Activated B cell treated with CpG ODN at 0.5 μM for 24 hours (primary cell): ENCODE results near the gene RBM20. TPM values are rescaled to one million over a fixed set of nuclear protein-coding genes. Genes with fewer than 3 reads are reported as not detected.

Experiments used
- ATAC-seq: fragments of 200-7000 bp; cut with Tn5 transposase; one replicate; pipeline ENCODE4 v1.10.0; 2021; ENCODE audit warnings: low read depth, mild to moderate bottlenecking, moderate library complexity
- CTCF ChIA-PET: fragments of 350-600 bp; sonication (Branson Sonifier 250); formaldehyde crosslinking; loops from one replicate; lab custom pipeline; 2021; ENCODE audit warnings: antibody characterized with exemption; lab: Charles Lee
- POLR2A ChIA-PET: fragments of 350-600 bp; sonication (Branson Sonifier 250); formaldehyde crosslinking; loops from one replicate; lab custom pipeline; 2021; ENCODE audit warnings: antibody characterized with exemption; lab: Charles Lee
- DNase-seq: peaks from one replicate; pipeline ENCODE4 v3.0.0; 2022
- H3K27ac Mint-ChIP-seq: one replicate; pipeline ENCODE4 v1.8.0; 2020; ENCODE audit warnings: mixed read lengths
- H3K27me3 Mint-ChIP-seq: one replicate; pipeline ENCODE4 v1.8.0; 2021; ENCODE audit warnings: mixed read lengths
- H3K36me3 Mint-ChIP-seq: one replicate; pipeline ENCODE4 v1.8.0; 2021; ENCODE audit warnings: low read depth, mixed read lengths
- H3K4me1 Mint-ChIP-seq: one replicate; pipeline ENCODE4 v1.8.0; 2021; ENCODE audit warnings: mixed read lengths
- H3K4me3 Mint-ChIP-seq: one replicate; pipeline ENCODE4 v1.8.0; 2020; ENCODE audit warnings: mild to moderate bottlenecking, mixed read lengths
- H3K9me3 Mint-ChIP-seq: one replicate; pipeline ENCODE4 v1.8.0; 2020; ENCODE audit warnings: mixed read lengths
- intact Hi-C: fragments of 100-400 bp; cut with micrococcal nuclease; formaldehyde crosslinking; loops from one replicate; pipeline ENCODE4 v1.15.1; 2024
- total RNA-seq: library from RNA; stranded (reverse); gene quantifications from 2 replicates; pipeline ENCODE4 v1.2.3, GENCODE V29; 2022
- TF ChIP-seq, protein P1 (sequence below): fragments of 200-600 bp; IDR thresholded peaks from one replicate; pipeline ENCODE4 v1.8.0; 2022; ENCODE audit warnings: antibody characterized with exemption, mild to moderate bottlenecking

Gene RBM20
- total RNA-seq, 1 donor from 2014 or later: 0.02 TPM

DNA sequence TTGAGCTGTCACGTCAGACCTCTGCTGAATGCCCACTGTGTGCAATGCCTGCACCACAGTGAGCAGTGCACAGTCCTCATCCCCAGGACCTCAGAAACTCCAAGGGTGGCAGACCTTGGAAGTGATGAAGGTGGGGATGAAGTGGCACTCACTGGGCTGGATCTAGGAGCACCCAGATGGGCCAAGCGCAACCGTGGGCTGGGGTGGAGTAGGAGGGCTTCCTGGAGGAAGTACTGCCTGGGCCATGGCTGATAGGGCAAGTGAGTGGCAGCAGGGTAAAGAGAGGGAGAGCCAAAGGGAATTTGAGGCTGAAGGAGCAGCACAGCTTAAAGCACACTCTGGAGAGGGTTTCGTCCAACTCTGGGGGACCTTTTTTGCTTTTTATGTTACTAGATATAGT is 52.3 kb downstream of the RBM20 start:
- peaks cover 26% of the 10 kb centered on the region for H3K27me3 Mint-ChIP-seq
- H3K4me3 Mint-ChIP-seq: no peak overlapping the region
- ChIA-PET CTCF (no interaction called here), POLR2A (interaction anchor here (1.3 kb wide), 1 partner anchor 10 kb away, joined by 4 read pairs; no protein-coding TSS in a partner anchor)
- no peak for ATAC-seq
- no peaks in the 10 kb centered on the region for H3K4me1 Mint-ChIP-seq
- H3K9me3 Mint-ChIP-seq: no peaks in the 10 kb centered on the region
- intact Hi-C loops: no loop called here
- TF ChIP-seq, protein P1, sequence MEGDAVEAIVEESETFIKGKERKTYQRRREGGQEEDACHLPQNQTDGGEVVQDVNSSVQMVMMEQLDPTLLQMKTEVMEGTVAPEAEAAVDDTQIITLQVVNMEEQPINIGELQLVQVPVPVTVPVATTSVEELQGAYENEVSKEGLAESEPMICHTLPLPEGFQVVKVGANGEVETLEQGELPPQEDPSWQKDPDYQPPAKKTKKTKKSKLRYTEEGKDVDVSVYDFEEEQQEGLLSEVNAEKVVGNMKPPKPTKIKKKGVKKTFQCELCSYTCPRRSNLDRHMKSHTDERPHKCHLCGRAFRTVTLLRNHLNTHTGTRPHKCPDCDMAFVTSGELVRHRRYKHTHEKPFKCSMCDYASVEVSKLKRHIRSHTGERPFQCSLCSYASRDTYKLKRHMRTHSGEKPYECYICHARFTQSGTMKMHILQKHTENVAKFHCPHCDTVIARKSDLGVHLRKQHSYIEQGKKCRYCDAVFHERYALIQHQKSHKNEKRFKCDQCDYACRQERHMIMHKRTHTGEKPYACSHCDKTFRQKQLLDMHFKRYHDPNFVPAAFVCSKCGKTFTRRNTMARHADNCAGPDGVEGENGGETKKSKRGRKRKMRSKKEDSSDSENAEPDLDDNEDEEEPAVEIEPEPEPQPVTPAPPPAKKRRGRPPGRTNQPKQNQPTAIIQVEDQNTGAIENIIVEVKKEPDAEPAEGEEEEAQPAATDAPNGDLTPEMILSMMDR: no peak
- DNase-seq: no peak
- no peaks in the 10 kb centered on the region for H3K36me3 Mint-ChIP-seq
- no peak overlapping the region for H3K27ac Mint-ChIP-seq

DNA sequence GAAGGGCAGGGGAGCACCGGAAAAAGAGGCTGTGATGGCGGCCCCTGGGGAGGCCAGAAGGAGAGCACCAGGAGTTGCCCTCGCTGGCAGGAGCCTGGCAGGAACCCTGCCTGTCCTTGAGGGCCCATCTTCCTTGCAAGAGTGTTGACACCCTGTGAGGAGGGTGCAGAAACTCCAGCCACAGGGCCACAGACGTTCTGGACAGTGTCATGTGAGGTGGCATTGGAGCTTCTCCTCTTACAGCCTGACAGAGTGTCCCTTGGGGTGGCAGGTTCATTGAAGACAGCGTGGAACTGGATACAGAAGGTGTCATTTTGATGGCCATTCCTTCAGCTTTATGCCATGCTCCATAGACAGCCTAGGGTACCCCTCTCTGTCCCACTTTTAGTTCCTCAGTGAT is 54.2 kb downstream of the RBM20 start:
- H3K9me3 Mint-ChIP-seq: no peaks in the 10 kb centered on the region
- no peak overlapping the region for H3K27ac Mint-ChIP-seq
- peaks cover 24% of the 10 kb centered on the region for H3K27me3 Mint-ChIP-seq
- DNase-seq (no peak), ATAC-seq (no peak)
- intact Hi-C loops: no loop called here
- ChIA-PET POLR2A (no interaction called here), CTCF (no interaction called here)
- no peak overlapping the region for H3K4me3 Mint-ChIP-seq
- no peaks in the 10 kb centered on the region for H3K4me1 Mint-ChIP-seq
- TF ChIP-seq, protein P1: no peak
- no peaks in the 10 kb centered on the region for H3K36me3 Mint-ChIP-seq

DNA sequence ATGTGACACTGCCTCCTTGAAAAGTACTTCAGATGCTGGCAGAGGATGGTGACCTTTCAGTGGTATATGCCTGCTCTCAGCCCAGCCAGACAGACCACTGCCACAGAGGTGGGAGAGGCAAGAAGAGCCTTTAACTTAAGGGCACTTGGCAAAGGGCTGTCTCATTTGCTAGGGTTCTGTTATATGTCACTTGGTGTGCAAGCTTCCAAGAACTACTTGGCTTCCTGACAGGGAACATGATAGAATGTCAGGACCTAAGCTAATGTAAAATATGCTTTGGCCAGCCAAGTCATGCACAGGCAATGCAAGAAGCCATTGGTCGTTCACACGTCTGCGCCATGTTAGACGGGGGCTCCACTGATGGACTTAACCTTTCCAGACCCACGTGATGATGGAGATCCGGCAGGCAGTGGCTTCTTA is 54.7 kb downstream of the RBM20 start:
- TF ChIP-seq, protein P1: no peak
- POLR2A ChIA-PET: no interaction called here
- H3K4me3 Mint-ChIP-seq: no peak overlapping the region

DNA sequence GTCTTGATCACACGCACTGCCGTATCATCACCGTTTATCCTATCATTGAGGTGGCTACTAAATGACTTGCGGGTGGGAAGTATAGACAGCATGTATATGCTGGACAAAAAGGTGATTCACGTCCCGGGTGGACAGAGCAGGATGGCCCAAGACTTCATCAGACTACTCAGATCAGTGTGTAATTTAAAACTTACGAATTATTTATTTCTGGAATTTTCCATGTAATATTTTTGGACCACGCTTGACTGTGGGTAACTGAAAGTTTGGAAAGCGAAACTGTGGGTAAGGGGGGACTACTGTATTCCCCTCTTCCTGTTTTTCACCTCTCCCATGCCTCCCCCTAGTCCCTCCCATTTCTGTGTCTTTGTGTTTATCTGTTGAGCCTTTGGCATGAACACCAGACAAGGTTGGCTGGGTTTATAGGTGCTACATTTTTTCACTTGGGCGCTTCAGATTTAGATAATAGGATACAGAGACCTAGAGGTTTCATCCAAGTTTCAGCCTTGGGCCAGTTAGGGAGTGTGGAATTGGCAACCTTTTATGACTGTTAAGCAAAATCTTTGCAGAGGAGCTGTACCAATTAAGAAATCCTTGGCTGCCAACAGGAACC is 55.8 kb downstream of the RBM20 start:
- ChIA-PET CTCF (no interaction called here), POLR2A (no interaction called here)
- H3K36me3 Mint-ChIP-seq: no peaks in the 10 kb centered on the region
- ATAC-seq (no peak), DNase-seq (no peak)
- intact Hi-C loops: no loop called here
- H3K4me1 Mint-ChIP-seq: no peaks in the 10 kb centered on the region
- H3K9me3 Mint-ChIP-seq: peaks cover 2% of the 10 kb centered on the region
- no peak overlapping the region for H3K27ac Mint-ChIP-seq
- TF ChIP-seq, protein P1: no peak
- no peak overlapping the region for H3K4me3 Mint-ChIP-seq
- H3K27me3 Mint-ChIP-seq: peaks cover 21% of the 10 kb centered on the region

More for the DNA sequence above, 54.7 kb downstream of the RBM20 start:
- DNase-seq (no peak), ATAC-seq (no peak)
- Mint-ChIP-seq H3K27ac (no peak overlapping the region), H3K36me3 (no peaks in the 10 kb centered on the region), H3K27me3 (peaks cover 24% of the 10 kb centered on the region), H3K4me1 (no peaks in the 10 kb centered on the region), H3K9me3 (no peaks in the 10 kb centered on the region)
- intact Hi-C loops: no loop called here
- CTCF ChIA-PET: no interaction called here

DNA sequence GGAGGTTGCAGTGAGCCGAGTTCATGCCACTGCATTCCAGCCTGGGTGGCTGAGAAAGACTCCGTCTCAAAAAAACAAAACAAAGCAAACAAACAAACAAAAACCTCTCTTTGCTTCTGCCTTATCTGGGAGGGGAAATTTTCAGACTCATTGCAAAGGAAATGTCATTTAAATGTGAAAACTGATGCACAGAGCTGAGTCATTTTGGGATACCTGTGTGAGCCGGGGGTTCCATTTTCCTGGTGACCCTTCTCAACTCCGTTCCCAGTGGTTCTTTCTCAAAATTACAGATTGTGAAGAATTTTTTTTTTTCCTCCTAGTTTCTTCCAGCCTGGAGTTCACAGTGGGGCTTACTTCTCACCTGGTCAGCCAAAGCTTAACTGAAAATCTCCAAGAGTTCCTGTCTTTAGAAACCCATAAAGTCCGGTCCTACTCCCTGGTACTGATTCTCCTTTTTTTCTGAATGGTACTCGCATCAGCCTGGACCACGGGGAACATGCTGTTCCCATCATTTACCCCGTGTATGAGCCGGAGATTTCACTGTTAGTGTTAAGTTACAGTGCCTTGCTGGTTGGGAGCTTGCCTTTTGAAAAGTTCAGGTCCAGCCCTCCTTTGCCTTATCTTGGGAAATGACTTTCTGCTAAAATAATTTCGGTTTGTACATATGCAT is 56.9 kb downstream of the RBM20 start:
- ChIA-PET POLR2A (no interaction called here), CTCF (no interaction called here)
- TF ChIP-seq, protein P1: no peak
- H3K36me3 Mint-ChIP-seq: no peaks in the 10 kb centered on the region
- H3K27me3 Mint-ChIP-seq: peaks cover 15% of the 10 kb centered on the region
- H3K9me3 Mint-ChIP-seq: peaks cover 2% of the 10 kb centered on the region
- H3K27ac Mint-ChIP-seq: no peak overlapping the region
- DNase-seq: no peak
- no peak for ATAC-seq
- no peak overlapping the region for H3K4me3 Mint-ChIP-seq
- intact Hi-C loops: no loop called here
- H3K4me1 Mint-ChIP-seq: no peaks in the 10 kb centered on the region
